Upper lobe of left lung (tissue), 6 donors: ENCODE measurements around the gene ZNF488. TPM values are rescaled to one million over a fixed set of nuclear protein-coding genes. Genes with fewer than 3 reads are reported as not detected.

Source experiments
- ATAC-seq, 2 donors: fragments of 200-7000 bp; cut with Tn5 transposase; one replicate each; pipeline ENCODE4 v1.9.1; 2022; ENCODE audit warnings: mild to moderate bottlenecking in 2 of 2, moderate library complexity in 2 of 2; ENCODE audit not compliant: low FRiP score in 2 of 2
- DNase-seq, 2 donors: peaks; one replicate each; pipeline ENCODE4 v3.0.0-alpha.2; 2019 to 2020
- H3K27ac ChIP-seq, 4 donors: fragments of 200-600 bp; sonication (generic); one replicate each; pipeline ENCODE4 v1.5.1; 2016 to 2019
- H3K27me3 ChIP-seq, 4 donors: fragments of 200-600 bp; sonication (generic); one replicate each; pipeline ENCODE4 v1.5.1; 2017 to 2019
- H3K36me3 ChIP-seq, 4 donors: fragments of 200-600 bp; sonication (generic); one replicate each; pipeline ENCODE4 v1.5.1; 2016 to 2019
- H3K4me1 ChIP-seq, 4 donors: fragments of 200-600 bp; sonication (generic); one replicate each; pipeline ENCODE4 v1.5.1; 2018 to 2019
- H3K4me3 ChIP-seq, 4 donors: fragments of 200-600 bp; sonication (generic); one replicate each; pipeline ENCODE4 v1.5.1; 2017 to 2019; ENCODE audit warnings: mild to moderate bottlenecking in 2 of 4, moderate library complexity in 1 of 4
- H3K9me3 ChIP-seq, 4 donors: fragments of 200-600 bp; sonication (generic); one replicate each; pipeline ENCODE4 v1.5.1; 2018 to 2019
- CTCF ChIP-seq, 6 experiments: fragments of 450-650 bp in 4 of 6; fragments of 200-600 bp in 2 of 6; sonication (generic) in 2 of 6; IDR thresholded peaks; one replicate each; pipeline ENCODE4 v1.5.1; 2016 to 2019; ENCODE audit warnings: antibody characterized with exemption in 6 of 6
- EP300 ChIP-seq, 4 donors: sonication (generic); formaldehyde crosslinking; IDR thresholded peaks; one replicate each; pipeline ENCODE4 v1.5.1; 2017; ENCODE audit warnings: antibody characterized with exemption in 4 of 4, control low read depth in 2 of 4
- POLR2A ChIP-seq, 4 donors: fragments of 450-650 bp; IDR thresholded peaks; one replicate each; pipeline ENCODE4 v1.5.1; 2016 to 2017; ENCODE audit warnings: antibody characterized with exemption in 4 of 4, mild to moderate bottlenecking in 2 of 4
- POLR2AphosphoS5 ChIP-seq, 2 donors: sonication (generic); formaldehyde crosslinking; IDR thresholded peaks; one replicate each; pipeline ENCODE4 v1.5.1; 2017; ENCODE audit warnings: antibody characterized with exemption in 2 of 2
- WGBS, 2 donors: methylation state at CpG; one replicate each; pipeline ENCODE4 v1.1.5; 2017 to 2018; 5-methylcytosine and 5-hydroxymethylcytosine counted together
- total RNA-seq, 6 donors: library from RNA; depleted of rRNA in 4 of 6; stranded (reverse); fragments of >200 nt in 4 of 6; gene quantifications; one replicate each; pipeline versions ENCODE4 v1.1.0 to v1.2.1, GENCODE V29; 2016 to 2021
- donor health status: DM: no; HTN: no; CAD: no; lungs with moderate emphysema.
- donor health status: DM: no; HTN: yes; CAD: no; lungs with severe emphysema.

The ZNF488 gene
- total RNA-seq, 6 donors from 2014 or later, result 0.15 to 0.66 (median 0.28) TPM; not detected in 2

- no peak for TF ChIP-seq EP300 (IDR thresholded peaks at IDR 0.05)
- TF ChIP-seq POLR2A (IDR thresholded peaks at IDR 0.05), result no peak
- TF ChIP-seq CTCF (IDR thresholded peaks at IDR 0.05), result no peak
- TF ChIP-seq POLR2AphosphoS5 (IDR thresholded peaks at IDR 0.05), result no peak
- 81 to 92% methylated on average over 6 to 7 of the region's 7 CpGs for WGBS, 2 donors
- ATAC-seq (peak in 1 of 2 donors; percentile 63), DNase-seq (no peak)
- H3K27me3 ChIP-seq, result no peaks in the 10 kb centered on the region
- H3K36me3 ChIP-seq, result no peaks in the 10 kb centered on the region
- H3K9me3 ChIP-seq, result no peaks in the 10 kb centered on the region
- no peaks in the 10 kb centered on the region for H3K4me1 ChIP-seq
- no peak overlapping the region for H3K27ac ChIP-seq
- H3K4me3 ChIP-seq, result no peak overlapping the region
Observed at GRCh38 chr10:47421057-47421952, 37.2 kb upstream of the ZNF488 start.

- Histone ChIP-seq H3K4me3 (no peak overlapping the region), H3K9me3 (no peaks in the 10 kb centered on the region), H3K27ac (no peak overlapping the region), H3K27me3 (no peaks in the 10 kb centered on the region), H3K4me1 (no peaks in the 10 kb centered on the region), H3K36me3 (no peaks in the 10 kb centered on the region)
- WGBS, 2 donors, result 80 to 85% methylated on average over 7 to 14 of the region's 14 CpGs
- DNase-seq (no peak), ATAC-seq (peak in 1 of 2 donors; percentile 15)
- no peak for TF ChIP-seq POLR2AphosphoS5 (IDR thresholded peaks at IDR 0.05)
- TF ChIP-seq CTCF (IDR thresholded peaks at IDR 0.05), result no peak
- no peak for TF ChIP-seq POLR2A (IDR thresholded peaks at IDR 0.05)
- TF ChIP-seq EP300 (IDR thresholded peaks at IDR 0.05), result no peak
Observed at GRCh38 chr10:47420305-47421056, 36.4 kb upstream of the ZNF488 start.

- 77 to 78% methylated on average over 1 of the region's 2 CpGs for WGBS, 2 donors
- H3K4me1 ChIP-seq, result no peaks in the 10 kb centered on the region
- DNase-seq (peak in 1 of 2 donors; percentile 40), ATAC-seq (peak in 1 of 2 donors; percentile 30)
- H3K27me3 ChIP-seq, result no peaks in the 10 kb centered on the region
- H3K4me3 ChIP-seq, result no peak overlapping the region
- no peaks in the 10 kb centered on the region for H3K36me3 ChIP-seq
- no peak for TF ChIP-seq EP300 (IDR thresholded peaks at IDR 0.05)
- no peak for TF ChIP-seq POLR2AphosphoS5 (IDR thresholded peaks at IDR 0.05)
- no peak for TF ChIP-seq CTCF (IDR thresholded peaks at IDR 0.05)
- no peak overlapping the region for H3K27ac ChIP-seq
- H3K9me3 ChIP-seq, result no peaks in the 10 kb centered on the region
Observed at GRCh38 chr10:47419421-47419820, 35.3 kb upstream of the ZNF488 start.

GRCh38 chr10:47418966-47419365, 34.9 kb upstream of the ZNF488 start:
- Histone ChIP-seq H3K36me3 (no peaks in the 10 kb centered on the region), H3K27me3 (no peaks in the 10 kb centered on the region), H3K4me3 (no peak overlapping the region), H3K9me3 (no peaks in the 10 kb centered on the region), H3K27ac (no peak overlapping the region), H3K4me1 (no peaks in the 10 kb centered on the region)
- TF ChIP-seq EP300 (IDR thresholded peaks at IDR 0.05) (no peak), CTCF (IDR thresholded peaks at IDR 0.05) (no peak), POLR2A (IDR thresholded peaks at IDR 0.05) (no peak), POLR2AphosphoS5 (IDR thresholded peaks at IDR 0.05) (no peak)
- WGBS, 2 donors, result 94 to 95% methylated on average over 2 to 4 of the region's 4 CpGs
- ATAC-seq (no peak), DNase-seq (no peak)
